HG03025 (cell line): Measurements from ENCODE around the gene TP53I13.

ENCODE experiments used
- ATAC-seq: cut with Tn5 transposase; IDR thresholded peaks from one replicate; pipeline ENCODE4 v1.9.1; 2021; ENCODE audit warnings: mild to moderate bottlenecking, moderate library complexity; ENCODE audit not compliant: unreplicated experiment, low FRiP score

Gene TP53I13

GRCh38 chr17:29591737-29592608 lies 23.5 kb downstream of the TP53I13 start:
- ATAC-seq = no peak

GRCh38 chr17:29592850-29593551 lies 24.5 kb downstream of the TP53I13 start, which contains the start of gene ANKRD13B:
Gene ANKRD13B, plus strand, starts transcription at chr17:29593132. Its CDS starts 490 bp downstream, at chr17:29593622.
- ATAC-seq = no peak

DNA sequence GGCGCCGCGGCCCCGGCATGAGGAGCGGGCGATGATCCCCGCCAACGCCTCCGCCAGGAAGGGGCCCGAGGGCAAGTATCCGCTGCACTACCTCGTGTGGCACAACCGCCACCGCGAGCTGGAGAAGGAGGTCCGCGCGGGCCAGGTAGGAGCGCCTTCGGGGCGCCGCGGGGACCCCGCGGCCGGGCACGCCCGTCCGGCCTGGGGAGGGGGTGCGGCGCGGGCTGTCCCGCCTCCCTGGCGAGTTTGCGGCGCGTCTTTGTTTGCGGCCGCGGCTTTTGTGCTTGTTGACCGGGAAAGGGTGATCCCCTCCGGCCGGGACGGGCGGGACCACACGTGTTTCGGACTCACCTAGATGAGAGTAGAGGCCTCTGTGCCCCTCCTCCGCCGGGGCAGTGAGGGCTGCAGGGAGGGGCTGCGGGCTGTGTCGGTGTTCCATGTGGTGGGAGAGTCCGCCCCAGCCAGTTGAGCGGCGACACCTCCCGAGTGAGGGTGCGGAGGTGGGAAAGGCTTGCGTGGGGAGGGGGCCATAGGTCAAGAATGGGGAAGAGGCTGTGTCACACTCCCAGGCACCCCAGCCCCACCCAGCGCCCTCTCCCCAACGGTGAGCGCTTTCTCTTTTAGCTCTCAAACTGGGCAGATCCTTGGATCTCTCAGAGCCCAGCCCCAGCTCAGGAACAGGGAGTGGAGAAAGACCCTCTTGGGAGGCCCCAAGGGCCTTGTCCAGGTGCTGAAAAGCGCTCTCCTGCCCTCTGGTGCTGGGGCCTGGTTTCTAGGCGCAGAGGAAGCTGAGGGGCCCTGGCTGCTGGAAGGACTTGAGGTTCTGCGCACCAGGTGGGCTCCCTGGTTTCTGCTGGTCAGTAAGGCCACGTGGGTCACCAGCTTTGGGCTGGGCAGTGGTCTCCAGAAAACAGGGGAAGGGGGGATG lies 25.4 kb downstream of the TP53I13 start:
- no peak for ATAC-seq

GRCh38 chr17:29594519-29595090 lies 26.1 kb downstream of the TP53I13 start:
- ATAC-seq = no peak

DNA sequence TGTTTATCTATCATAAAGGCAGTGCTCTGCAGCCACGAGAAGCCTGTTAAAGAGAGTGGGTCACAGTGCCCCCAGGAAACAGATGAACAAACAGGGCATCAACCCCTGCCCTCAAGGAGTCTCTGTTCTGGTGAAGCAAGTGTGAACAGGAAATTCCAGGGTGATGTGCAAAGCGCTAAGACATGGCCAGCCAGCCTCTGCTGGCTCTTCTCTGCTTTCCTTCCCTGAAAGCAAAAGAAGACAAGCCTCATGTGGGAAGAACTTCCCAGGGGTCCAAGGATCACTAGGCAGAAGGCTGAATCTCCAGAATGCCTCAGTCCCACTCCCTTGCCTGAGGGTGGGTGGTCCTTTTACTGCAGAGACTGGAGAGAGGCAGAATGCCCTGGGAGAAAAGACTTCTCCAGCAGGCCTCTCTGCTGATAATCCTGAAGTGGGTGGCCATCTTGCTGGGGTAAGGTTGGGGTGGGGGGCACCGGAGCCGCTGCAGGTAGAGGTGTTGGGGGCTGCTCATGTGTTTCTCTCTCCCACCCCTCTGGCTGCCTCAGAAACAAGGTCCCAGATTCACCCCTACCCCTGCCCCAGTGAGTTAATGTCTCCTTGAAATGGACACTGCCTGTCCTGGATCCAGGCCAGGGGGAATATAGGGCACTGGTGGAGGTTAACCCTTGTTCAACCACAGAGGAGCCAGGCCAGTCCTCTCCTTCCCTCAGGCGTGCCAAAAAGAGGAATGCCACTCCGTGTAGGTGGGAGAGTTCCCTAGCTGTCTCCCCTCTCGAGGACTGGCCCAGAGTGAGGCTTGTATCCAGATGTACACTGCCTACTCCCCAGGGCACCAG lies 26.8 kb downstream of the TP53I13 start:
- no peak for ATAC-seq

DNA sequence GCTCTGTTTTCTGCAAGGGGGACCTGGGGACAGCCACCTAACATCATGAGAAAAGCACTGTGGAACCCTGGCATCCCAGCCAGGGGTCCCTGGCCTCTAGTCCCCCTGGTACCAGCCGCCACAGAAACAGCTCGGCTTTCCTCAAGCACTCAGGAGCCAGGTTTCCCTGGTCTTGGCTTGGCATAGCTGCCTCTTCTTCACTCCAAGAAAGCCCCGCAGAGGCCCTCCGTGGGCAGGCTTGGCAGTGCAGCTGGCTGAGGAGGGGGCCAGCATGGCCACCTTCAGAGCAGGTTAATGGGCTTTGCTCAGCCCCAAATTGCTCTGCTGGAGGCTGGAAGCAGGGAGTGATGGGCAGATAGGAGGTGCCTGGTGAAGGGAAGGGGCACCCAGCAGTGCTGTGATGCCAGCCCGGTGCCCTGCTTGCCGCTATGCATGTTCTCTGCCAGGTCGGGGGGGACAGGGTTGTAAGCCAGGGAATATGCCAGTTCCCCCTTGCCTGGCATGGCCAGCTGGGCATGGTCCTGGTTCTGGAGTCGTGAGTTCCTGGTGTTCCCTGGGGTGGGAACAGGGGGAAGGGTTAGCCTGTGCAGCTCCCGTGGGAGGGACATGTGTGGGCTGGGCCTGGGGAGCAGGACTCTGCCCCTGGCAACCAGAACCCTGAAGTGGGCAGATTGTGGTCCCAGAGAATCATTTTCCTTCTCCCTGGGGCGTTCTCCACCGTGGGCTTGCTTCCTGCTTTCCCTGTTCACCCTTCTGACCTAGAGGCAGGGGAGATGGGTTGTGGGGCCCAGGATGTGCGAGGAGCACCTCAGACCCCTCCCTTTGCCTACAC lies 27.7 kb downstream of the TP53I13 start:
- no peak for ATAC-seq

- ATAC-seq = no peak
Measured at GRCh38 chr17:29596811-29597210, 28.3 kb downstream of the TP53I13 start.

- no peak for ATAC-seq
Measured at GRCh38 chr17:29597361-29598172, 29.1 kb downstream of the TP53I13 start.

DNA sequence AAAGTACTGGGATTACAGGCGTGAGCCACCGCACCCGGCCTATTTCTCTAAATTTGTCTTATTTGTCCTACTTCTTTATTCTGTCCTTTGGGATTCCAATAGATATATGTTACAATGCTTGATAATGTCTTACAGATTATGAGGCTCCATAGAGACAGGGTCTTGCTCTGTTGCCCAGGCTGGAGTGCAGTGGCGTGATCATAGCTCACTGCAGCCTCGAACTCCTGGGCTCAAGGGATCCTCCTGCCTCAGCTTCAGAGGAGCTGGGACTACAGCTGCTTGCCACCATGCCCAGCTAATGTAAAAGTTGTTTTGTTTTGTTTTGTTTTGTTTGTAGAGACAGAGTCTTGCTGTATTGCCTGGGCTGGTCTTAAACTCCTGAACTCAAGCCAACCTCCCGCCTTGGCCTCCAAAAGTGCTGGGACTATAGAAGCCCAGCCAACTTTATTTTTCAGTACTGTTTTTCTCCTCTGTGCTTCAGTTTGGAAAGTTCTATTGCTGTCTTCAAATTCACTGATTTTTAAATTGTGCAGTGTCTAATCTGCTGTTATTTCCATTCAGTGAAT lies 34.7 kb downstream of the TP53I13 start:
- no peak for ATAC-seq

- ATAC-seq = no peak
Measured at GRCh38 chr17:29607557-29608195, 39.2 kb downstream of the TP53I13 start.

DNA sequence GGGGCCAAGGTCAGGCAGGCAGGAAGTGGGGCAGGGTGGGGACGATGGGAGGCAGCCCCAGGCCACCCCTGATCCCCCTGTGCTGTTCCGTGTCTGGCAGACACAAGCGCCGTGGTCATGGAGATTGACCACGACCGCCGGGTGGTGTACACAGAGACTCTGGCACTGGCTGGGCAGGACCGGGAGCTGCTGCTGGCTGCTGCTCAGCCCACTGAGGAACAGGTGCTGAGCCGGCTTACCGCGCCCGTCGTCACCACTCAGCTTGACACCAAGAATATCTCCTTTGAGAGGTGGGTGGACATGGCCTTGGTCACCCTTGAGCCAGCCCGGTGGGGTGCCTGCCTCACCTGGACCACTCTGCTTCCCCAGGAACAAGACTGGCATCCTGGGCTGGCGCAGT lies 40.5 kb downstream of the TP53I13 start:
- ATAC-seq = no peak

DNA sequence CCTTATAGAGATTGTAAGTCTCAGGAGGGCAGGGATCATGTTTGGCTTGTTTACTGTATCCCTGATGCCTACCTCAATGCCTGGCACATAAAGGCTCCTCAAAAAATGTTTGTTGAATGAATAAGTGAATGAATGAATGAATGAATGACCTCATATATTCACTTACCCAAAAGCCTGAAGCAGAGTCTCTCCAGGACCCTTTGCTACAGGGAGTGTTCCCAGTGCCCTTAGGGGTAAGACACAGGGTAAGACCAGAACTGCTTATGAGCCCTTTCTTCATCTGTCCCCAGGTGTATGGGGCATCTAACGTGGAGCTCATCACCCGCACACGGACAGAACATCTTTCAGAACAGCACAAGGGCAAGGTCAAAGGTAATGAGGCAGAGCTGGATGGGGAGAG lies 41.9 kb downstream of the TP53I13 start:
- ATAC-seq = no peak

DNA sequence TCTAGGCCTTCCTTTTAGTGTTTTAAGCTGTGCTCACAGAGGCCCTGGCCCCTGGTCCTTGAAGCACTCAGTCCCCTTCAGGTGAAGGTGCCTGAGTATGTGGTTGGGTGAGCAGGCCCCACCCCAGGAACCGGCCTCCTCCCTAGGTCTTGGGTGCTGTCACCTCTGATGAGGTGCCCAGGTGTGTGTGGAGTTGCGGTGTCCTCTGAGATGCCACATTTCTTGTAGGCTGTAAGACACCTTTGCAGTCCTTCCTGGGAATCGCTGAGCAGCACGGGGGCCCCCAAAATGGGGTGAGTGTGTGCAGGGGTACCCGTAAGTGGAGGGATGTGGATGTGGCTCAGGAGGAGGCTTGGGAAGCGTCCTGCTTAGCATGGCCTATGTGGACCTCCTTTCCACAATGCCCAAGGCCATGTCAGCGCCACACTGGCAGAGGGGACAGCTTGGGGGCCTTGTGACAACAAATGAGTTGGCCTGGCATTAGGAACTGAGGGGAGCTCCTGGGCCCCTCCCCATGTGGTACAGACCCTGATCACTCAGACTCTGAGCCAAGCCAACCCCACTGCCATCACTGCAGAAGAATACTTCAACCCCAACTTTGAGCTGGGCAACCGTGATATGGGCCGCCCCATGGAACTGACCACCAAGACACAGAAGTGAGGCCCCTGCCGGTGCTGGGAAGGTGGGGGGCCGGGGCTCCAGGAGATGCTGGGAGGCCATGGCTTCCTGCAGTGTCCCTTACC lies 43.0 kb downstream of the TP53I13 start:
- ATAC-seq = no peak

DNA sequence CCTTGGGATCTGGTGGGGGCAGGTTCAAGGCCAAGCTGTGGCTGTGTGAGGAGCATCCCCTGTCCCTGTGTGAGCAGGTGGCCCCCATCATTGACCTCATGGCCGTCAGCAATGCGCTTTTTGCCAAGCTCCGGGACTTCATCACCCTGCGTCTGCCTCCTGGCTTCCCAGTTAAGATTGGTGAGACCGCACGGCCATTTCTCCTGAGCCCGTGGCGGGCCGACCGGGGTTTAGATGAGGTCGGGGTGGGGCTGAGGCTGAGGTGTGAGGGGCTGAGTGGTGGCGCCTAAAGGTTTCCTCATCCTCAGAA lies 43.5 kb downstream of the TP53I13 start:
- no peak for ATAC-seq

- ATAC-seq = no peak
Measured at GRCh38 chr17:29612404-29613280, 44.1 kb downstream of the TP53I13 start.
